H1 (cell line): Measurements from ENCODE around the gene CMTM2. TPM values are rescaled to one million over a fixed set of nuclear protein-coding genes. Genes with fewer than 3 reads are reported as not detected.

Experiments
- CTCF ChIA-PET: fragments of 300-600 bp; sonication (Branson Sonifier 250); formaldehyde crosslinking; loops from one replicate; lab custom pipeline; 2021; ENCODE audit not compliant: partially characterized antibody; lab: Charles Lee
- POLR2A ChIA-PET: fragments of 300-600 bp; sonication (Branson Sonifier 250); formaldehyde crosslinking; loops from one replicate; lab custom pipeline; 2021; ENCODE audit warnings: inconsistent platforms; ENCODE audit not compliant: partially characterized antibody; lab: Charles Lee
- DNase-seq, 2 experiments: peaks; one replicate each; pipeline versions ENCODE4 v3.0.0 to v3.0.0-alpha.2; 2010 to 2022; ENCODE audit warnings: low spot score in 2 of 2, low read depth in 1 of 2, mixed read lengths in 1 of 2
- FAIRE-seq: peaks from 2 replicates; lab custom pipeline; 2011; peaks lifted over from hg19 to GRCh38; lab: Jason Lieb, UNC
- H2AFZ ChIP-seq: 2 replicates; pipeline ENCODE4 v1.8.1; 2012; ENCODE audit warnings: low read length, inconsistent platforms
- H2AK5ac ChIP-seq: 2 replicates; pipeline ENCODE4 v1.6.1; 2013; ENCODE audit warnings: low read depth, low read length
- H2BK120ac ChIP-seq: replicated peaks from 2 replicates; pipeline ENCODE3; 2013; ENCODE audit warnings: low read depth, low read length, inconsistent platforms
- H2BK12ac ChIP-seq: 2 replicates; pipeline ENCODE4 v1.6.1; 2013; ENCODE audit warnings: low read depth, low read length
- H2BK15ac ChIP-seq: 2 replicates; pipeline ENCODE4 v1.6.1; 2013; ENCODE audit warnings: low read length
- H2BK20ac ChIP-seq: 2 replicates; pipeline ENCODE4 v1.6.1; 2013; ENCODE audit warnings: low read length
- H2BK5ac ChIP-seq: 2 replicates; pipeline ENCODE4 v1.6.1; 2013; ENCODE audit warnings: low read depth, low read length
- H3K14ac ChIP-seq: 2 replicates; pipeline ENCODE4 v1.6.1; 2013; ENCODE audit warnings: inconsistent platforms; ENCODE audit not compliant: insufficient read length
- H3K18ac ChIP-seq: 2 replicates; pipeline ENCODE4 v1.6.1; 2013; ENCODE audit warnings: low read length; ENCODE audit errors: extremely low read depth
- H3K23ac ChIP-seq: 2 replicates; pipeline ENCODE4 v1.6.1; 2013; ENCODE audit warnings: inconsistent platforms; ENCODE audit not compliant: insufficient read length
- H3K23me2 ChIP-seq: 2 replicates; pipeline ENCODE4 v1.6.1; 2013; ENCODE audit warnings: low read depth, low read length
- H3K27ac ChIP-seq: 2 replicates; pipeline ENCODE4 v1.6.1; 2011; ENCODE audit warnings: low read depth, low read length, inconsistent platforms
- H3K27me3 ChIP-seq, 4 experiments: replicated peaks in 1 of 4; 1 replicate in 1 of 4; 2 replicates in 3 of 4; pipeline versions ENCODE4 v1.6.1 to v1.8.1; 2011 to 2013; ENCODE audit warnings: low read length in 3 of 4, mild to moderate bottlenecking in 3 of 4, inconsistent platforms in 2 of 4, mixed read lengths in 2 of 4, moderate library complexity in 1 of 4; ENCODE audit not compliant: control insufficient read depth in 3 of 4, insufficient read depth in 3 of 4; ENCODE audit errors: extremely low read depth in 1 of 4
- H3K36me3 ChIP-seq, 4 experiments: 2 replicates each; pipeline versions ENCODE4 v1.6.1 to v1.8.1; 2011 to 2013; ENCODE audit warnings: mild to moderate bottlenecking in 4 of 4, low read length in 3 of 4, moderate library complexity in 2 of 4, control low read depth in 1 of 4, inconsistent platforms in 1 of 4; ENCODE audit not compliant: insufficient read depth in 4 of 4, control insufficient read depth in 2 of 4
- H3K4ac ChIP-seq: replicated peaks from 2 replicates; pipeline ENCODE3; 2013; ENCODE audit warnings: low read length, low read depth, mixed read lengths, inconsistent platforms; ENCODE audit not compliant: insufficient read length
- H3K4me1 ChIP-seq, 4 experiments: replicated peaks in 1 of 4; 1 replicate in 1 of 4; 2 replicates in 3 of 4; pipeline versions ENCODE4 v1.6.1 to v1.8.1; 2011 to 2013; ENCODE audit warnings: low read length in 3 of 4, inconsistent platforms in 2 of 4, mixed read lengths in 1 of 4; ENCODE audit not compliant: insufficient read depth in 4 of 4, control insufficient read depth in 3 of 4
- H3K4me2 ChIP-seq, 2 experiments: 2 replicates each; pipeline versions ENCODE4 v1.6.1 to v1.8.1; 2011 to 2013; ENCODE audit warnings: low read depth in 2 of 2, low read length in 2 of 2, control low read depth in 1 of 2, inconsistent platforms in 1 of 2, mild to moderate bottlenecking in 1 of 2; ENCODE audit not compliant: insufficient read depth in 1 of 2
- H3K4me3 ChIP-seq, 4 experiments: fragments of 200-600, 300-600 bp in 1 of 4; sonication (generic), shearing (Covaris generic), sonication (Bioruptor Twin) in 1 of 4; 2 replicates each; pipeline versions ENCODE4 v1.5.1 to v1.8.1; 2011 to 2016; ENCODE audit warnings: low read length in 4 of 4, low read depth in 3 of 4, control low read depth in 2 of 4, inconsistent platforms in 2 of 4, mild to moderate bottlenecking in 2 of 4, mixed read lengths in 1 of 4, moderate library complexity in 1 of 4; ENCODE audit not compliant: insufficient read depth in 2 of 4; ENCODE audit errors: extremely low read depth in 1 of 4
- H3K56ac ChIP-seq: replicated peaks from 2 replicates; pipeline ENCODE3; 2013; ENCODE audit warnings: low read depth, mild to moderate bottlenecking, mixed read lengths, low read length, inconsistent platforms; ENCODE audit not compliant: insufficient read length
- H3K79me1 ChIP-seq: 2 replicates; pipeline ENCODE4 v1.6.1; 2013; ENCODE audit warnings: low read depth, low read length, control low read depth
- H3K79me2 ChIP-seq, 2 experiments: 2 replicates each; pipeline versions ENCODE4 v1.6.1 to v1.8.1; 2012 to 2013; ENCODE audit warnings: low read length in 2 of 2, mild to moderate bottlenecking in 2 of 2, inconsistent platforms in 1 of 2; ENCODE audit not compliant: insufficient read depth in 2 of 2, control insufficient read depth in 1 of 2
- H3K9ac ChIP-seq, 4 experiments: replicated peaks in 1 of 4; 1 replicate in 1 of 4; 2 replicates in 3 of 4; pipeline versions ENCODE4 v1.6.1 to v1.8.1; 2011 to 2013; ENCODE audit warnings: low read depth in 3 of 4, low read length in 3 of 4, control low read depth in 2 of 4, mild to moderate bottlenecking in 2 of 4, moderate library complexity in 2 of 4, inconsistent platforms in 1 of 4; ENCODE audit errors: extremely low read depth in 1 of 4
- H3K9me3 ChIP-seq, 2 experiments: 2 replicates each; pipeline versions ENCODE4 v1.6.1 to v1.8.1; 2012 to 2013; ENCODE audit warnings: mild to moderate bottlenecking in 2 of 2, moderate library complexity in 2 of 2, control low read depth in 1 of 2, inconsistent platforms in 1 of 2, low read depth in 1 of 2, low read length in 1 of 2, mixed read lengths in 1 of 2; ENCODE audit not compliant: insufficient read depth in 2 of 2
- H4K20me1 ChIP-seq, 2 experiments: replicated peaks in 1 of 2; 2 replicates each; pipeline versions ENCODE3 to v1.8.1; 2011 to 2013; ENCODE audit warnings: inconsistent platforms in 2 of 2, low read length in 2 of 2, mild to moderate bottlenecking in 1 of 2; ENCODE audit not compliant: insufficient read depth in 2 of 2, control insufficient read depth in 1 of 2
- H4K5ac ChIP-seq: 2 replicates; pipeline ENCODE4 v1.6.1; 2013; ENCODE audit warnings: low read length, low read depth, mixed read lengths, inconsistent platforms; ENCODE audit not compliant: insufficient read length
- H4K8ac ChIP-seq: 2 replicates; pipeline ENCODE4 v1.8.0; 2013; ENCODE audit warnings: mild to moderate bottlenecking, moderate library complexity, low read length, inconsistent platforms; ENCODE audit not compliant: insufficient read depth; ENCODE audit errors: extremely low read depth
- H4K91ac ChIP-seq: replicated peaks from 2 replicates; pipeline ENCODE3; 2013; ENCODE audit warnings: low read length, mixed read lengths, inconsistent platforms; ENCODE audit not compliant: insufficient read length
- RAD21 ChIP-seq, 2 experiments: IDR thresholded peaks in 1 of 2; conservative IDR thresholded peaks in 1 of 2; 2 replicates each; pipeline ENCODE4 v1.6.1; 2011; ENCODE audit warnings: low read depth in 2 of 2, low read length in 2 of 2, improper control_type of control experiment in 1 of 2, inconsistent platforms in 1 of 2, mild to moderate bottlenecking in 1 of 2, moderate library complexity in 1 of 2
- TCF12 ChIP-seq: IDR thresholded peaks from 2 replicates; pipeline ENCODE4 v1.6.1; 2011; ENCODE audit warnings: low read depth, mild to moderate bottlenecking, low read length
- WGBS, 2 experiments: shearing (Covaris generic) in 1 of 2; methylation state at CpG; one replicate each; pipeline versions ENCODE4 v1.1.6 to v1.1.7; 2013 to 2015; ENCODE audit warnings: low lambda C conversion rate in 2 of 2, mixed read lengths in 2 of 2, inconsistent platforms in 1 of 2, low coverage in 1 of 2, missing lambda C conversion rate in 1 of 2; ENCODE audit not compliant: insufficient replicate concordance in 2 of 2, insufficient coverage in 1 of 2, insufficient read length in 1 of 2; ENCODE audit errors: extremely low coverage in 1 of 2, missing lambda C conversion rate in 1 of 2; 5-methylcytosine and 5-hydroxymethylcytosine counted together
- polyA plus RNA-seq, 7 experiments: library from polyadenylated mRNA; depleted of rRNA in 3 of 7; stranded (reverse) in 5 of 7; unstranded in 2 of 7; fragments of >200 nt in 5 of 7; fragments of 200-250 nt in 2 of 7; gene quantifications; 1 replicate in 5 of 7; 2 replicates in 1 of 7; 4 replicates in 1 of 7; pipeline versions ENCODE4 v1.2.1 to v1.2.3, GENCODE V29; 2011 to 2013; ENCODE audit warnings: missing spikeins in 2 of 7, mixed read lengths in 2 of 7
- total RNA-seq: library from RNA; stranded (reverse); fragmentation: NEBNext Ultra II Directional; extraction: Animal tissue kit (Norgen Biotek cat#: 25700); gene quantifications from 2 replicates; pipeline ENCODE4 v1.2.1, GENCODE V29; 2021
- TF ChIP-seq, protein P1 (sequence below): IDR thresholded peaks from 2 replicates; pipeline ENCODE4 v1.6.1; 2012; ENCODE audit warnings: inconsistent platforms

CMTM2 gene
- total and polyA plus RNA-seq, 2 of the 8 experiments (the other 6 are each of a cell fraction or from before 2014, with no cell fraction given): not detected

DNA sequence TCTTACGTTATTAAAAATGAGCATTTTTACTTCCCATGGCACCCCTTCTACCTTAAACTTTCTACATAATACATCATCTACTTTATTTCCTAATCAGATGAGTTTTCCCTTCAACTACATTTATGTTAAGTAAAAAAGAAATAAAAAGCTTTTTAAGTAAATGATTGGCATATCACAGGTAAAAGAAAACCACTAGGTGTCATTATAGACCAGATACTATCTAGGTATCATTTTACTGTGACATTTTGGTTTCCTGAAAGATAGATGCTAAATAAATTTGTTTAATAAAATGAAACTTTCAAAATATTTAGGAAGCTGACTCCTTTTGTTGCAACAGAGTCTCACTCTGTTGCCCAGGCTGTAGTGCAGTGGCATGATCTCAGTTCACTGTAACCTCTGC lies 16.9 kb upstream of the CMTM2 start:
- Histone ChIP-seq H3K56ac (no peak overlapping the region), H3K79me2 (no peaks in the 10 kb centered on the region), H3K9me3 (no peaks in the 10 kb centered on the region), H3K23me2 (no peaks in the 10 kb centered on the region), H3K4me3 (no peak overlapping the region), H3K9ac (no peak overlapping the region), H2BK120ac (no peak overlapping the region), H4K91ac (no peak overlapping the region), H4K5ac (no peak overlapping the region), H3K79me1 (no peaks in the 10 kb centered on the region), H2BK15ac (no peak overlapping the region), H4K8ac (no peak overlapping the region), H2AFZ (no peak overlapping the region), H3K27ac (no peak overlapping the region), H3K23ac (no peak overlapping the region), H2BK20ac (no peak overlapping the region), H3K14ac (no peak overlapping the region), H2BK12ac (no peak overlapping the region), H2AK5ac (no peak overlapping the region), H3K18ac (no peak overlapping the region), H3K4me2 (no peak overlapping the region), H3K36me3 (peaks cover 0 to 5% (median 0%) of the 10 kb centered on the region in 4 experiments; a peak in 3 of 8 replicates), H4K20me1 (peaks cover 0 to 2% of the 10 kb centered on the region in 2 experiments), H2BK5ac (no peak overlapping the region), H3K4me1 (no peaks in the 10 kb centered on the region), H3K27me3 (no peaks in the 10 kb centered on the region), H3K4ac (no peak overlapping the region)
- 67% methylated on average over 1 of the region's 1 CpG; no CpG with 5 or more reads in 1 of the 2 experiments for WGBS, 2 experiments
- DNase-seq (no peak), FAIRE-seq (no peak)
- POLR2A ChIA-PET: interaction anchor here (1.0 to 1.1 kb wide), 3 partner anchors 10 to 12 kb away, joined by 3 to 4 read pairs (median 4); partner anchors contain the start of gene CKLF
- TF ChIP-seq TCF12 (no peak), RAD21 (IDR thresholded peaks at IDR 0.05 in 1 of 2, conservative IDR thresholded peaks at IDR 0.05 in 1 of 2; ENCODE audit: low read depth in 2 of 2, low read length in 2 of 2) (0 out of 4 replicates have a peak, but pooled peaks of 1 of the 2 experiments have one; percentile 16)
- TF ChIP-seq, protein P1, sequence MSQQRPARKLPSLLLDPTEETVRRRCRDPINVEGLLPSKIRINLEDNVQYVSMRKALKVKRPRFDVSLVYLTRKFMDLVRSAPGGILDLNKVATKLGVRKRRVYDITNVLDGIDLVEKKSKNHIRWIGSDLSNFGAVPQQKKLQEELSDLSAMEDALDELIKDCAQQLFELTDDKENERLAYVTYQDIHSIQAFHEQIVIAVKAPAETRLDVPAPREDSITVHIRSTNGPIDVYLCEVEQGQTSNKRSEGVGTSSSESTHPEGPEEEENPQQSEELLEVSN: no peak
- CTCF ChIA-PET: interaction anchor here (0.6 to 5.2 kb wide), 9 partner anchors 10 to 306 kb away, joined by 3 to 25 read pairs (median 5); partner anchors contain the start of genes CKLF and CMTM2
